HG03571 (cell line): Measurements from ENCODE around the gene SLC13A3.

Source experiments
- ATAC-seq: cut with Tn5 transposase; IDR thresholded peaks from one replicate; pipeline ENCODE4 v1.9.1; 2021; ENCODE audit not compliant: unreplicated experiment

SLC13A3 gene

DNA sequence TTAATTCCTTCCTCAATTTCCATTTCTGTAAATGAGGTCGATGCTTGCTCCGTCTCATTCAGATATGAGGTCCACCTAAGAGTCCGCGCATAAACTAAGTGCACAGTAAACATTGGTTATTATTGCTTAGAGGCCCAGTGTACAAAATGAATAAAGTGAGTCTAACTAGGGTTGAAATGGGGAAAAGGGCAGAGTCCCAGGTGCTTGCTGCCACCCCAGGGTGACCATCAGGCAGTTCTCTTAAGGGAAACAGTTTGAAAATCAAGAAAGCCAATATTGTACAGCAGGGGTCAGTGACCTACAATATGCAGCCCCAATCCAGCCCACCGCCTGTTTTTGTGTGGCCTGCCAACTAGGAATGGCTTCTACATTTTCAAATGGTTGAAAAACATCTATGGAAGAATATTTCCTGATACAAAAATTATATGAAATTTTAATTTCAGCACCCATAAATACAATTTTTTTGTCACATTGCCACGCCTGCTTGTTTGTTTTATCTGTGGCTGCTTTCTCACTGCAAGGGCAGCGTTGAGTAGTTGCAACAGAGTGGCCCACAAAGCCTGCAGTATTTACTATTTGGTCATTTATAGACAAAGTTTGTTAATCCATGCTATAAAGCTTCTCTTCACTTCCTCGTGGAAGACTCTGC, 43.3 kb downstream of the SLC13A3 start:
- no peak for ATAC-seq

DNA sequence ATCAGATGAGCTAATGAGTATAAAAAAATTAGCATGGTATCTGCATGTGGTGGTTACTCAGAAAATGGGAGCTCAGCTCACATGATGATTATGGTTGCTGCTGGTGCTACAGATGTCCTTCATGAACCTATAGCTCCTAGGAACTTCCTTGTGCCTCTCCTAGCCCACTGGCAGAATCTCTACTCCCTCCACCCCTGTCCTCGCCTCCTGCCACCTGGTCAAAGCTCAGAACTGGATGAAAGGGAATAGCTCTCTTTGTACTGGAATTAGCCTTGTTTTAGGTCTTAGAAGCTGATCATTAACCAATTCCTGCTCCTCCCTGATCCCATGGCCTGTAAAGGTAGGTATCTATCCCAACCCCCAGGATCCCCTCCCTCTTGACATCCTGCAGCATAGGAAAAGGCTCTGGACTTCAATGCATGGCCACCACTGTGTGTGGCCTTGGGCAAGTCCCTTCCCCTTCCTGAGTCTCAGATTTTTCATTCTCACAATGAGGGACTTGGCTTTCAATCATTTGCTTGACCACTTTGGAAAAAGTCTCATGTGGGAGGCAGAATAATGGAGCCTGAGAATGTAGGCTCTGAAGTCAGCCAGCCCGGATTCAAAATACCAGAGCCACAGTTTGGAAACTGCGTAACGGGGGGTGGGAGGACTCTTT, 43.9 kb downstream of the SLC13A3 start:
- no peak for ATAC-seq

DNA sequence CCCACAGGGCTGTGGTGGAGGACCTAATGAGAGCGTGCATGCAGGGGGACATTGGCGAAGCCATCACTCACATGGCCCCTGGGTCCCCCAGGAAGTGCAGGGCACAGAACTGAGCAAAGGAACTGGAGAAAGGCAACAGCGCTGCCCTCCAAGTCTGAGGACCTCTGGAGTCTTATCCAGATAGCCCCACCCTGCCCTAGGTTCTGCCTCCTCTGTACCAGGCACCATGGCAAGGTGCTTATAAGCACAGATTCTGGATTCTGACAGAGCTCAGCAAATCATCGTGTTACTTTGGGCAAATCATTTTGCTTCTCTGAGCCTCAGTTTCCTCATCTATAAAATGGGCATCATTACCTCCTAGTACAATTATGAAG, 44.5 kb downstream of the SLC13A3 start:
- ATAC-seq: no peak

DNA sequence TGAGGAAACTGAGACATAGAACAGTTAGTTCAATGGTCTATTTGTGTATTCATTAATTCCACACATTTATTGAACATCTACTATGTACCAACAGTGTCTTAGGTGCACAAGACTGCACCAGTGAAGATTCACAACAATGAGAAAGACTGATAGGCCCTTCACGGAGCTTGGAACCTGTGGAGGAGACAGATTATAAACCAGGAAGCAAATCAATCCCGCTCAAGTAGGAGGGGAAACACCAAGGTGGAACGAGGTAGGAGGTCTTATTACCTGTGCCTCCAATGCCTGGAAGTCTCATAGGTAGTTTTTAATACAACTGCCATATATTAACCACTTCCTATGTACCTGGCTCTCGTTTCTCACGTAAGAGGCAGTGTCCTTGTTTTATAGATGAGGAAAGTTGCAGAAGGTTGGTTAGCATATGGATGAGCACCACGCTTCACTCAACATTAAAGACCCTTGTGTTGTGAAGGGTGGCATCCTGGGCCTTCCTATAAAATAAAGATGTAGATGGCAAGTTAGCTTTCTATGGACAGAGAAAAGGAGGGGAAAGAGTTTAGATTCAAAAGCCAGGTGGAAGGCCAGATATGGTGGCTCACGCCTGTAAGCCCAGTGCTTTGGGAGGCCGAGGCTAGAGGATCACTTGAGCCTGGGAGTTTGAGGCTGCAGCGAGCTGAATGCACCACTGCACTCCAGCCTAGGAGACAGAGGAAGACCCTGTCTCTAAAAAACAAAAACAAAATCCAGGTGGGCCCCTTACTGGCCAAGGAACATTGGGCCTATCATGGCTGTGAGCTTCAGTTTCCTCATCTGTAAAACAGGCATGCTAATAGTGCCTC, 45.1 kb downstream of the SLC13A3 start:
- ATAC-seq: no peak

DNA sequence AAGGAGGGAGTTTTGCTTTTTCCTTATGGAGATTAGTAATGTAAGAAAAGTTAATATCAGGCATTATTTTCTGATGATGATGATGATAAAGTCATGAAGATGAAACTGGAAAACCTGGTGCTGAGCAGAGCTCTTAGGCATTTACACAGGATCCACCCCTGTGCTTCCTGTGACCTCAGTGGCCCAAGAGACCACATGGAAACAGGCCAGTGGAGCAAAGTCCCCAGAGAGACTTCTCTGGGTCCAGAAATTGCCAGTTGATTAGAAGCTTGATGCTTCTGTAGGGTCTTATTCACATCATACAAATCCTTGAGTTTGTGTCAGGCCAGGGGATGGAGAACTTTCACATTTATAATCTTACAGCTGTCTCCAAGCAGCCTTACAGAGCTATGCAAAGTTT, 46.1 kb downstream of the SLC13A3 start:
- no peak for ATAC-seq

DNA sequence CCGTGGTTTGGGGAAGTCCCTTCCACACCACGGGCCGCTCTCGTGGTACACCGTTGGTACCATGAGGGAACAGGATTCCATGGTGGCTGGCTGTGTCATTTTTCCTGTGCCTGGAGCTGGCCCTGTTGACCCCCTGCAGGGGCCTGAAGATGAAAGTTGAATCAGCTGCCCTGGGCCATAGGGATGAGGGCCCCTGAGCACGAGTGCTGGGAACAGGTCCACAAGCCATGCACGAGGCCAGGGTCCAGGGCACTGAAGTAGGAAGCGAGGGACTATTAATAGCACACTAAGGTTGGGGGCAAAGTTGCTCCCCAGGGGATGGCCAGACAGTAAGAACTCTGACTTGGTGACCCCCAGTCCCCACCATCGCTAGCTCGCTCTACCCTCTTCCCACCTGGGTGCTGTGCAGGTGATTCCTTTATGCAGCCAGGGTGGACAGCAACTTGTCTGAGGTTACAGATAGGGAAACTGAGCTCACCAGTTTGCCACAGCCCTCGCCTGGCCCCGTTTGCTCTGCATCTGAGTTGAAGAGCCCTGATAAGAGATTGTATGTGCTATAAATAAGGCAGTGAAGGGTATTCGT, 46.6 kb downstream of the SLC13A3 start:
- ATAC-seq: no peak

DNA sequence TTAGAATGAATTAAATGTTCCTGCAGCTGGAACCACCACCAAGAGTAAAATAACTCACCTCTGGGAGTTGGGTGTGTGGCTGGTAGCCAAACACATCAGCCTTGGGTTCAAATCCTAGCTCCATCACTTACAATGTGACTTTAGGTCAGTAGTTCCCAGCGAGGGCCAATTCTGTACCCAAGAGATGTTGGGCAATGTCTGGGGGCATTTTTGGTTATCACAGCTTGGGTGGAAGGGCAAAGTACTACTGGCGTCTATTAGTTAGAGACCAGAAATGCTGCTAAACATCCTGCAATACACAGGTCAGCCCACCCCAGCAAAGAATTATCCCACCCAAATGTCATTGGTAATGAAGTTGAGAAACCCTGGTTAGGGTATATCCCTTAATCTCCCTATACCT, 48.8 kb downstream of the SLC13A3 start:
- no peak for ATAC-seq

DNA sequence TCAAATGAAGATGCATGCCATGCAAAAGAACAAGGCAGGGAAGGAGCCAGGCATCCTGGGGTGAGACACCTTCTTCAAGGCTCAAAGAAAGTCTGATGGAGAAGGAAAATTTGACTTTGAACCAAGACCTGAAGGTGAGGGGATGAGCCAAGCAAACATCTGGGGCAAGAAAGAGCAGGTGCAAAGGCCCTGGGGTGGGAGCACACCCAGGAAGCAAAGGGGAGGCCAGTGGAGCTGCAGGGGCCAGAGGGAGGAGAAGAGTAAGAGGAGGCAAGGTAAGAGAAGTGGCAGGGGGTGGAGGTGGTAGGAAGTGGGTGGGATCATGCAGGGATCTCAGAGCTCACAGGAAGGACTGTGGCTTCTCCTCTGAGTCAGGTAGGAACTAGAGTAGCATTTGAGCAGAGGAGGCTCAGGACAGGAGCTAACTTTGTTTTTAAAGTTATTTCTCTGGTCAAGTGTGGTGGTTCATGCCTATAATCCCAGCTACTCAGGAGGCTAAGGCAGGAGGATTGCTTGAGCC, 49.6 kb downstream of the SLC13A3 start:
- no peak for ATAC-seq

DNA sequence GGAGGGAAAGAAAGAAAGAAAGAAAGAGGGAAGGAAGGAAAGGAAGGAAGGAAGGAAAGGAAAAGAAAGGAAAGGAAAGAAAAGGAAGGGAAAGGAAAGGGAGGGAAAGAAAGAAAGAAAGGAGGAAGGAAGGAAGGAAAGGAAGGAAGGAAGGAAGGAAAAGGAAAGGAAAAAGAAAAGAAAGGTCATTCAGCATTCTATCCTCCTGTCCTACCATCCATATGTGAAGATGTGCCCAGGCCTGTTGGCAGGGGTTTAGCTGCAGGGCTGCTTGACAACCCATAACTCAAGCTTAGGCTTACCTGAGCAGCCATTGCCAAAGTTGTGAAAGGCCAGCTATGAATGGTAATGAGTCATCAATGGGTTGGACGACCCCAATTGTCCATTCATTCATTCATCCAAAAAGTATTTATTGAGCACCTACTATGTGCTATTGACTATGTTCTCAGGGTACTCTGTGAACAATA, 50.9 kb downstream of the SLC13A3 start:
- ATAC-seq: no peak

DNA sequence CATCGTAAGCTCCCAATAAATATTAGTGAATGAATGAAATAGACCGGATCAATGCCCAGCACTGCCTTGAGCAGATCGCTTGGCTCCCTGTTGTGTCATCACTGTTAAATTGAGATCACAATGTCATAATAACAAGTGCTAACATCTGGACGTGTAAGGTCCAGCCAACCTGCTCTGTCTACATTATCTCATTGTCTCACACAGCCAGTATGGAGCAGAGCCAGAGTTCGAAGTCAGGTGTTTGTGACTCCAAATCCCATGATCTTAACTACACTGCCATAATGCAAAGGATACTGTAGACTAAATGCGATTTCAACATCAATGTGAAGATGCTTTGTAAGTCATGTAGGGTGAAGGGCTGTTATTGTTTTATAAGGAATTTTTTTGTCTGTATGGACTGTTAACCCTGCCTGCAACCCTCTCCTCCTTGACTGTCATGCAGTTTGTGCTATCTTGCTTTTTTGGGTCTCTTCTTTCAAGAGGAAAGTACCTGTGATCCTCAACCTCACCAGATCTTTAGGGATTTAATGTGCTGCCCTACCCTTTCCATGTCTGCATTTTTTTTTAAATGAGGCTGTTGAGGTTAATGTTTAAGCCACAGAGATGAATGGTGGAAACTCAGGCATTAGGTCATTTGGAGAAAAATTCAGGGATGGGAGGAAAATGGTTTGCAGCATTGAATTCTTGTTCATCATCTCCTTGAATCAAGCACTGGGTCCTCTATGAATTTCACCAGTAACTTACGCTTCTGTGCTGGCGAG, 51.9 kb downstream of the SLC13A3 start:
- no peak for ATAC-seq

DNA sequence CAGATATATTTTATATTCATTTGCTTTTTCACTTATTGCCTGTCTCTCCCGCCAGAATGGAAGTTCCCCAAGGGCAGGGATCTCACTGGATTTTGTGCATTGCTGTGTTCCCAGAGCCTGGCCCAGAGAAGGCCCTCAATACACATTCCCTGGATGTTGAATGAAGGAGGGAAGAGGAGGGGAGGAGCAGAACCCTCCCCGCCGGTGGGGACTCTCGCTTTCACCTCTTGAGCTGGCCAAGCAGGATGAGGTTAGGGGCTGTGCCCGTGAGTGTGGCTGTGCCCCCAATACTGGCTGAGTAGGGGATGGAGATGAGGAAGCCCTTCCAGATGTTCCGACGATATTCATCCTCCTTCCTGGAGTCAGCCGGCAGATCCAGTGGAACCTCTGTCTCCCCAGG, 55.3 kb downstream of the SLC13A3 start:
- ATAC-seq: no peak

DNA sequence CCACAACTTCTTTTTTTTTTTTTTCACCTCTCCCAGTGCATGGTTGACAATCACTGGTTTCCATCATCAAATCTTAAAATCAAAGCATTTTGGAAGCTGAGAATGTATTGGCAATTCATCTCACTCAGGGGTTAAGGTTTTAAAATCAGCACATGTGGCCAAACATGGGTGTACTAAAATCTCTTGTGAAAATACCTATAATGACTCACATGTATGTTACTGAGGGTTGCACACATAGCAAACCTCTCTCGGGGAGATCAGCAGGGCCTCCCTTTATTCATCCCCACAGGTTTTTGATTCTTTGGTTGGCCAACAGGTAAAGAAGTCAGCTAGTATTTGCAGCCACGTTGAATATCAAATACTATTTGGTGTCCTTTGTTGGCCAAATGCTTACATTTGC, 56.5 kb downstream of the SLC13A3 start:
- ATAC-seq: no peak

DNA sequence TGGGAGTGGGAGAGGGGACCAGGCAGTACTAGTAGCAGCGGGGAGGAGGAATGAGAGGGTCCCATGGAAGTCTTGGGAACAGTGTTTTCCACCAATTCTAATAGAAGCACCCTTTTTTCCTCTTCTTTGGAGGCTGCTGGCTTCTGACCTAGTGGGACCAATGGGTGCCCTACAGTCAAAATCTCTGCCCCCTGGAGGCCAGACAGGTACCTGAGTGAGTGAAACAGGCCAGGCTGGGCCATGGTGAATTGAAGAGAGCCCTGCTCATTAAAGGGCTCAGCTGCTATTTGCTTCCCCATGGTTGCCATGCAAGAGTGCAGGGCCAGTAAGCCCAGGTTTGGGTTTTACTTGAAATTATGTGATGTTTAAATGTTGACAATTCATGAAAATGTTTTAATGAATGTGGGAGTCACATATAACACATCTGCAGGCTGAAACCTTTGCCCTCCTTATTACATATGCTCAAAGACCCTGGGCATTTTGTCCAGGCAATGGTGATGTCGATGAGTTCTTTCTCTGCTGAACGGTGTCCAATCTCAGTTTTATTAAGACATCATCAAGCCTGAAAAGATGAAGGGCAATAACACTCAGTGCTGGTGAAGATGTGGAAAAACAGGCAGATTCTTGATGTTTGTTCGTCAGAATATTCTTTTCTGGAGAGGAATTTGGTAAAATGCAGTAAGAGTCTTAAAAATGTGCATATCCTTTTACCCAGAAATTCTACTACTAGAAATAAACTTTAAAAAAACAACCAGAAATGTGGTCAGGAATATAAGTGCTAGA, 58.5 kb downstream of the SLC13A3 start:
- no peak for ATAC-seq

DNA sequence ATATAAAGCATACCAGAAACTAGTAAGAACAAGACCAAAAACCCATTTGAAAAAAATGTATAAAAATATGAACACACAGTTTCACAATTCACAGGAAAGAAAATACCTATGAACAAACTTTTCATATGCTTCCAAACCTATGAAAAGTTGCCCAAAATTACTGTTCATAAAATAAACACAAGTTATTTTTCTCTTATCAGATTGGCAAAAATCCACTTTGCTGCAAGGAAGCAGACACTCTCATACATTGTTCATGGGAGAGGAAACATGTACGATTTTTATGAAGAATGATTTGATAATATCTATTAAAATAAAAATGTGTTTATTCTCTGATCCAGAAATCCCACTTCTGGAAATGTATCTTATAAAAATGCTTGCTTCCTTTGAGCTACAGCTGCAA, 60.8 kb downstream of the SLC13A3 start:
- no peak for ATAC-seq

DNA sequence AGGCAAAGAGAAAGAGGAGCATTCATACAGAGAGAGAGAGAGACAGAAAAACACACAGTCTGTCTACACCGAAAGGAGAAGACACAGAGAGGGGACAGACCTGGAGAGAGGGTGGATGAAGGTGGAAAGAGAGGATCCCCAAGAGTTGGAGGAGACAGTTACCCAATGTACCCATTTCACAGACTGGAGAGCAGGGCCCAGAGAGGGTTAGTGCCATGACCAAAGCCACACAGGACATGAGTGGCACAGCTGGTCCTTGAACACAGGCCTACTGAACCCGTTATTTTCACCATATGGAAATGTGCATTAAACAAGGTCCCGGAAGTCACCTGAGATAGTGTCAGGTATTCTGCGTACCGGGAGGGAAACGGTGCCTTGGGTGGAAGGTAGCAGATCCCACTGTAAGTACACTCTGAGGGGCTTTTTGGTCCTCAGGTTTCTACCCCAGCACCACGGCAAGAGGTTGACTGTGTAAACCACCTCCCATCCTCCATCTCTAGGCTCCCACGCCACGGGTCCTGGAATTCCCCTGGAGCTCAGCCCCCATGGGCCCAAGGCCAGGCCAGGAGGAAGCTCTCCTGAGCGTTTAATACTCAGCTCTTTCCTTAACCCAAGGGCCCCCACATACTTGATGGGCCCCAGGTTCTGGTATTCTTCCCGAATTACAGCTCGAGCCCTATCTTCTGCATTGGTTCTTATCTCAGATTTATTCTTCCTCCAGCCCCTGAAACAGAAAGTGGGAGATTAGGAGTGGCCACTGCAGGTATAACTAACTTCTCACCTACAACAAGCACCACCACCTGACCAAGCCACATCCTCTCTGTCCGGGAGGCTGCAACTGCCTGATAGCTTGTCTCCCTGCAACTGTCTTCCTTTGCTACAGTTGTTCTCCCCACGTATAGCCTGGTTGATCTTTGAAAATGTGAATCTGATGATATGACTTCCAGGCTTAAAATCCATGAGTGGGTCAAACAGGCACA, 62.4 kb downstream of the SLC13A3 start:
- ATAC-seq: no peak

DNA sequence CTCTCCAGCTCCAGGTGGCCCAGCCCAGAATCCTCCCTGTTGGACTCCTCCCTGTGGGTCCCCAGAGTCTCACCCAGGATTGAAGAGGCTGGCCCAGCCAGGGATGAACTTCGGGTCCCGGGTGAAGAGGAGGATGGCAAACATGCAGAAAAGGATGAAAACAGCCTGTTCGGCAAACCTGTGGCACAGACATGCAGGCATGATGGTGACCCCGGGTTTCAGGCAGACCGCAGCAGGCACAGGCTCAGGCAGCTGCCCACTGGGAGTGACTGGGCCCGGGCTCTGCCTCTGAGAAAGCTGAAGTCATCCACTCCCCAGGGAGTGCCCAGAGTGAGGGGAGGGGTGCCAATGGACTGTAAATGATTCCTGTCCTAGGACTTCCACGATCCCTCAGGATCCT, 63.3 kb downstream of the SLC13A3 start:
- no peak for ATAC-seq

DNA sequence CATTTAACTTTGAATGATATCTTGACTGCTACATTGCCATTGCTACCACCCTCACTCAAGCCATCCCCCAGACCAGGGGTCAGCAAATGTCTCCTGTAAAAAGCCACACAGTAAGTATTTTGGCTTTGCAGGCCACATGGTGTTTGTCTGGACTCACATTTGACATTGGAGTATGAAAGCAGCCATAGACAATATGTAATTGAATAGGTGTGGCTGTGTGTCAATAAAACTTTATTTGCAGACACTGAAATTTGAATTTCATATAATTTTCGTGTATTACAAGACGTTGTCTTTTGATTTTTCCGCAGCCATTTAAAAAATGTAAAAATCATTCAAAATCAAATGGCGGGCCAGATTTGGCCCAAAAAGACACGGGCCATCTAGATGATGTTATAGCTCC, 64.5 kb downstream of the SLC13A3 start:
- ATAC-seq: no peak

DNA sequence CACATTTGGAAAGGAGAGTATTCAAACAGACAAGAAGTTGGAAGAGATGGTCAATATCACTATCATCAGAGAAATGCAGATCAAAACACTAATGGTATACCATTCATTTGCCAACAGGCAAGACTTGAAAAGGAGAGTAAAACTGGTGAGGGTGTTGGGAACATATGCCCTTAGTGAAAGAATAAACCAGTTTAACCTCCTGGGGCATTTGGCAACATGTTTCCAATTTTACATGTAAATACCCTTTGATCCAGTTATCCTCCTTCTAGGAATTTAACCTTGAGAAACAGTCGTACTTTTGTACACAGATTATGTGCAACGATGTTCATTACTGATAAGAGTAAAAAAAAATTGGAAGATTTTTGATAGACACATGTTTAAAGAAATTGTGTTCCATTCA, 66.8 kb downstream of the SLC13A3 start:
- no peak for ATAC-seq
